ENCODE measurements around the gene GTF2H4.

GTF2H4 gene

GRCh38 chr6:30960907-30961673 lies 53.1 kb downstream of the GTF2H4 start:
- Histone ChIP-seq H3K4me2 (ENCODE audit: low read length) (no peak overlapping the region), H3K4me1 (ENCODE audit: control insufficient read depth, low read length) (peaks cover 1% of the 10 kb centered on the region), H3K9me3 (ENCODE audit: control insufficient read depth, insufficient read depth, low read length) (no peaks in the 10 kb centered on the region), H3K4me3 (ENCODE audit: low read length) (no peak overlapping the region), H3K27ac (ENCODE audit: low read depth, low read length) (no peak overlapping the region), H3K9me2 (replicated peaks; ENCODE audit: control insufficient read depth, low read length) (no peaks in the 10 kb centered on the region), H4K20me1 (ENCODE audit: control insufficient read depth, insufficient read depth, low read depth, low read length) (no peaks in the 10 kb centered on the region), H3F3A (ENCODE audit: control insufficient read depth, insufficient read depth) (no peaks in the 10 kb centered on the region), H3K27me3 (ENCODE audit: control insufficient read depth, low read length) (peaks cover 28% of the 10 kb centered on the region), H3K36me3 (ENCODE audit: control insufficient read depth, low read length) (no peaks in the 10 kb centered on the region), H3K79me2 (ENCODE audit: control insufficient read depth, low read length) (no peaks in the 10 kb centered on the region)
- TF ChIP-seq EZH2phosphoT487 (IDR thresholded peaks at IDR 0.05; ENCODE audit: borderline replicate concordance, low read length) (no peak), CTCF (IDR thresholded peaks at IDR 0.05; ENCODE audit: low read depth, low read length, poor library complexity, severe bottlenecking) (no peak)

GRCh38 chr6:30962716-30963115 lies 54.7 kb downstream of the GTF2H4 start:
- Histone ChIP-seq H3K4me2 (ENCODE audit: low read length) (no peak overlapping the region), H4K20me1 (ENCODE audit: control insufficient read depth, insufficient read depth, low read depth, low read length) (no peaks in the 10 kb centered on the region), H3K4me3 (ENCODE audit: low read length) (no peak overlapping the region), H3F3A (ENCODE audit: control insufficient read depth, insufficient read depth) (no peaks in the 10 kb centered on the region), H3K4me1 (ENCODE audit: control insufficient read depth, low read length) (no peaks in the 10 kb centered on the region), H3K79me2 (ENCODE audit: control insufficient read depth, low read length) (no peaks in the 10 kb centered on the region), H3K27ac (ENCODE audit: low read depth, low read length) (no peak overlapping the region), H3K36me3 (ENCODE audit: control insufficient read depth, low read length) (no peaks in the 10 kb centered on the region), H3K27me3 (ENCODE audit: control insufficient read depth, low read length) (peaks cover 14% of the 10 kb centered on the region), H3K9me3 (ENCODE audit: control insufficient read depth, insufficient read depth, low read length) (no peaks in the 10 kb centered on the region), H3K9me2 (replicated peaks; ENCODE audit: control insufficient read depth, low read length) (no peaks in the 10 kb centered on the region)
- no peak for TF ChIP-seq EZH2phosphoT487 (IDR thresholded peaks at IDR 0.05; ENCODE audit: borderline replicate concordance, low read length)
- no peak for TF ChIP-seq CTCF (IDR thresholded peaks at IDR 0.05; ENCODE audit: low read depth, low read length, poor library complexity, severe bottlenecking)

GRCh38 chr6:30963641-30964040 lies 55.6 kb downstream of the GTF2H4 start:
- H3K4me2 ChIP-seq (ENCODE audit: low read length), result no peak overlapping the region
- no peak overlapping the region for H3K4me3 ChIP-seq (ENCODE audit: low read length)
- no peaks in the 10 kb centered on the region for H3K79me2 ChIP-seq (ENCODE audit: control insufficient read depth, low read length)
- H3F3A ChIP-seq (ENCODE audit: control insufficient read depth, insufficient read depth), result no peaks in the 10 kb centered on the region
- no peak overlapping the region for H3K27ac ChIP-seq (ENCODE audit: low read depth, low read length)
- no peaks in the 10 kb centered on the region for H3K9me3 ChIP-seq (ENCODE audit: control insufficient read depth, insufficient read depth, low read length)
- H3K4me1 ChIP-seq (ENCODE audit: control insufficient read depth, low read length), result no peaks in the 10 kb centered on the region
- H3K36me3 ChIP-seq (ENCODE audit: control insufficient read depth, low read length), result no peaks in the 10 kb centered on the region
- no peaks in the 10 kb centered on the region for H4K20me1 ChIP-seq (ENCODE audit: control insufficient read depth, insufficient read depth, low read depth, low read length)
- H3K9me2 ChIP-seq (replicated peaks; ENCODE audit: control insufficient read depth, low read length), result no peaks in the 10 kb centered on the region
- peaks cover 8% of the 10 kb centered on the region for H3K27me3 ChIP-seq (ENCODE audit: control insufficient read depth, low read length)
- TF ChIP-seq CTCF (IDR thresholded peaks at IDR 0.05; ENCODE audit: low read depth, low read length, poor library complexity, severe bottlenecking), result no peak
